ENCODE results near the gene ARL8B.
"Not testable (repeated sequence)": the region's sequence is repeated elsewhere in the genome, so short reads cannot be mapped to it uniquely, and the experiment has no call there.

The ARL8B gene

DNA sequence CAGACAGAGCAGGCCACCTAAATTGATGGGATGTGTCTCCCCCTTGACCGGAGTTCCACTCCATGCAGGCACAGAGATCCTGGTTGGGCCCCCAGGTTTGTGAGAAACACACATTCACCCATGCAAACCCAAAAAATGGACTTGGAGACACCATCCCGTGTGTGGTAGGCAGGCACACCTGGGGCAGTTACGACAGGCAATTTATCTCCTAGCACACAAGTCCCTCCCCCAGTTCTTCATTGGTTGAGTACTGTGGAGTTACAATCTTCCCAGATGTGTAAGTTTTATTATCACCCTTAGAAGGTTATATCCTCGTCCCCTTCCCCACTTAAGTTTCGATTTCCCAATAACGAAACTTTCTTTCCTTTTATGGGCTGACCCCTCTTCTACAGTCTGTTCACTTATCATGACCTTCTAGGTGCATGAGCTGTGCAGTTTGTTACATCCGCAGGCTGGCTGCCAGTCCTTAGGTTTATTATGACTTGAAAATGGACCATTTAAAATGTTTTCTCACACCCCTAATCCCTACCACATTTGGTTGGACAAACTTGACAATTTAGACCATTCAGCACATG lies 27.3 kb downstream of the ARL8B start:
- no peak for DNase-seq

DNA sequence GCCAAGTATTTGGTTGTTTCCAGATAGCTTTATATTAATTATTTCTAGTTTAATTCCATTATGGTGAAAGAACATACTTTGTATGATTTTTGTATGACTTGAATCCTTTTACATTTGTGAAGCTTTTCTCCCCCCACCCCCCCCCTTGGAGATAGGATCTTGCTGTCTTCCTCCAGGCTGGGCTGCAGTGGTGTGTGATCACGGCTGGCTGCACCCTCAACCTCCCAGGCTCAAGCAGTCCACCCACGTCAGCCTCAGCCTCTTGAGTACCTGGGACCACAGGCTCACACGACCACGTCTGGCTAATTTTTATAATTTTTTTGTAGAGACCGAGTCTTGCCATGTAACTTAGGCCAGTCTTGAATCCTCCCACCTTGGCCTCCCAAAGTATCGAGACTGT lies 29.5 kb downstream of the ARL8B start:
- DNase-seq, result no peak

DNA sequence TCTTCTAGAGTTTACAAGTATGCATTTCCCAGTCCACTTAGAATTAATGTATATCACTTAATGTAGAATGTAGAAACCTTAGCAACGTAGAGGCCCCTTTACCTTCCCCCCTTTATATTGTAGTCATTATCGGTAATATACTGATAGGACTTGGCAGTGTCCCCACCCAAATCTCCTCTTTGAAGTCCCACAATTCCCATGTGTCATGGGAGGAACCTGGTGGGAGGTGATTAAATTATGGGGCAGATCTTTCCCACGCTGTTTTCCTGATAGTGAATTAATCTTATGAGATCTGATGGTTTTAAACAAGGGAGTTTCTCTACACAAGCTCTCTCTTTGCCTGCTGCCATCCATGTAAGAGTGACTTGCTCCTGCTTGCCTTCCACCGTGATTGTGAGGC lies 31.0 kb downstream of the ARL8B start:
- no peak for DNase-seq

DNA sequence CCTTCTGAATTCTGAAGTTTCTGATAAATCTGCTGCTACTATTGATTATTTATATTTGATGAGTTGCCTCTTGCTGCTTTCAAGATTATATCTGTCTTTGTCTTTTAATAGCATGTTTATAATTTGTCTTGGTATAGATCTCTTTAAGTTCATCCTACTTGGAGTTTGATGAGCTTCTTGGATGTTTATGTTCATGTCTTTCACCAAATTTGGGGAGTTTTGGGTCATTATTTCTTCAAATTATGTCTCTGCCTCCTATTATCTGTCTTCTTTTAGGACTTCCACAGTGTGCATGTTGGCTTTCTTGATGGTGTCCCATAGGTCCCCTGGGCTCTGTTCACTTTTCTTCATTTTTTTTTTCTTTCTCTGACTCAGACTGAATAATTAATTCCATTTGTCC lies 33.1 kb downstream of the ARL8B start:
- no peak for DNase-seq

DNA sequence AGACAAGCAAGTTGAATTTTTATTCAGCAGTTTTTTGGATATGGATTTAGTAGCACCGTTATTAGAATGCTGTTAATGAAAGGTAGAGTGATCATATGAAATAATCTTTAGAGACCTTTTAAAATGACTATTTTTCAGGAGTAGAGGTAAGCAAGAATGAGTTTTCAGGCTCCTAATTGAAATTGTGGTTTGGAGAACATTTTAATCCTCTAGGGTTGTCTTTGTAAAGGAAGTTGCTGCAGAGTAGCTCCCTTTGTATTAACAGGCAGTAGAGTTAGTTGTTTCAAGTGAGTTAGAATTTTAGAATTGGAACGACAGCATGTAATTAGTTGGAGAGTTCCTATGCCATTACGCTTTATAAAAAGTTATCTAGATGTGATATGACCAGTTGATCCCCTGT lies 38.2 kb downstream of the ARL8B start:
- no peak for DNase-seq

DNA sequence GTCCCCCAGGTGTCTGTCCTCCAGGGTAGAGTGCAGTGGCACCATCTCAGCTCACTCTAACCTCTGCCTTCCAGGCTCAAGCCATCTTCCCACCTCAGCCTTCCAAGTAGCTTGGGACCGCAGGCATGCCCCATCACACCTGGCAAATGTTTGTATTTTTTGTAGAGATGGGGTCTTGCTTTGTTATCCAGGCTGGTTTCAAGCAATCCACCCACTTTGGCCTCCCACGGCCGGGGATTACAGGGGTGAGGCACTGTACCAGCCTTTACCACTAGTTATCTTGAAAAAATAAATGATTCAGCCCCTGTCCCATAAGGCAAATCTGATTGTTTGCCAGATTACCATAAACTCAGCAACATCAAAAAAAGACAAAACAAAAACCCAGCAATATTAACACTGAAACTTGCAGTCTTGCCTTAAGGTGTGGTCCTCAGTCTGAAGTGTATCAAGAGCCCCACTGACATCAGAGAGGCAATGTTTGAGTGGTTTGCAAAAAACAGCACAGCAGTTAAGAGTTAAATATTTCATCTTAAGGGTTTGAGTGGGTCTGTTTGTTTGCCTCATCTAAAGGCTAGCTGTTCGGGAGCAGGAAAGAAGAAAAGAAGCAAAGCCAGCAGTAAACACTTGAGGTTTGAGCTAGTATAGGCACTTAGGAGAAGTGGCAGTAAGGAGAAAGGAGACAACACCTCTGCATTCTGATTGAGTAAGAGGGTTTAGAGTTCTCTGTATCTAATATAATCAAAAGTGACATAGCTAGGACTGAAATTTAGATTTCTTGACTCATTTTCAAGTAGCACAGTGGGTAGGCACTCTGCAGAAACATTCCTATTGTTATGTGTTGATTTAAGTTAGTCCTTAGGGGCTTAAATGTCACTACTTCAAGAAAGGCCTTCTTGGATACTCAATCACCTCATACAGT lies 39.1 kb downstream of the ARL8B start:
- DNase-seq, result peak in 2 of 3 donors; percentile 34 to 42

DNA sequence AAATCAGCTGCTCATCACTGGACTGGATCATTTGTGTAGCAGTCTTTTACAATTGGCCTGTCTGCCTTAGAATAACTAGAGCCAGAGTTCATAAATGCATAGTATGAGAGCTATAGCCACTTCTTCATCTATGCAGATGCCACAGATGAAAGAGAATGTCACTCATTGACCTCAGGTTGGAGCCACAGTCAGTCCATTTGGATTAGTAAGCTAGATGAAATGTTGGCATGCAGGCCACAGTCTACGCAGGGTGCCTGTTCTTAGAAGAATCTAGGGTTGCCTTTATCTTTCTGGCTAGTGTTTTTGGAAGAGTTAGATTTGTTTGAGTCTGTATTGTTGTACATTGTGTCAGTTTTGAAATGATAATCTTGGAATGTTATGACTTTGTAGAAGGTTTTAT lies 40.0 kb downstream of the ARL8B start:
- no peak for DNase-seq

DNA sequence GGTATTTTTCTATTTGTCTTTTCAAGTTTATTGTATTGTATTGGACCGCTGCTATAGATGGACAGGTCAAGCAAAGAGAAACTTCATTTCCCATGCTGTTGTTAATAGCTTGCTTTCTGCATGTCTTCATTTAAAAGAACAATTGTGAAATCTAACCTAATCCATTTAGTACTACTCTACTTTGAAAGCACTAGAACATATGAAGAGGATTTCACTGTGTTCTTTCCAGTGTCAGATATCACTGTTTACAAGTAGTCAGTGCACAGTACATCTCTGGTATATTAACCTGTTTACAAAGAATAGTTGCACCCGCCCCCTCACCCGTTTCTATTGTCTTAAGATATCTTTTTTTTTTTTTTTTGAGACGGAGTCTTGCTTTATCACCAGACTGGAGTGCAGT lies 43.6 kb downstream of the ARL8B start:
- DNase-seq, result no peak

DNA sequence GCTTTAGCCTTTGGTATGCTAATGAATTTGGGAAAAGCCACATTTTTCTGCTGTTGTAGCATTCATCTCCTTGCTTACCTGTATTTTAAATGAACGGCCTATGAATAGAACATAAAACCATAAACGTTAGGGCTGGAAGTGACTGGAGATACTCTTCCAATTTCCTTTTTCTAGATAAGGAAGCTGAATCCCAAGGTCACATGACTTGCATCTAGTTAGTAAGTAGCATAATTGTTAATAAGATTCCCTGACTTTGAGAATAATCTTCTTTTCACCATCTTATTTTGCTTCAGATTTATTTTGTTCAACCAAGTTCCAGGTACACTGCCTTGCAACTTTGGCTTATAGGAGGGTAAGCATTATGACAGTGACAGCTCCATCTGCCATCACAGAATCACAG lies 44.8 kb downstream of the ARL8B start:
- DNase-seq, result no peak

DNA sequence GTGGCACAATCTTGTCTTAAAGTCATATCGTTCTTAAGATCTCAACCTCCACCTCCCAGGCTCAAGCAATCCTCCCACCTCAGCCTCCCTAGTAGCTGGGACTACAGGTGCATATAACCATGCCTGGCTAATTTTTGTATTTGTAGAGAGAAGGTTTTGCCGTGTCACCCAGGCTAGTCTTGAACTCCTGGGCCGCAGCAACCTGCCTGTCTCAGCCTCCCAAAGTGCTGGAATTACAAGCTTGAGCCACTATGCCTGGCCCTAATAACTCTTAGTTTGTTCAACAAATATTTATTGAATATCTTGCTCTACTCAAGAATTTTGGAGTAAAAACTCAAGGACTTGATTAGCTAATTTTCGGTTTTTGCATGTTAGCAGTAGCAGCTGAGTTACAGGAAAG lies 46.0 kb downstream of the ARL8B start:
- DNase-seq, result no peak

DNA sequence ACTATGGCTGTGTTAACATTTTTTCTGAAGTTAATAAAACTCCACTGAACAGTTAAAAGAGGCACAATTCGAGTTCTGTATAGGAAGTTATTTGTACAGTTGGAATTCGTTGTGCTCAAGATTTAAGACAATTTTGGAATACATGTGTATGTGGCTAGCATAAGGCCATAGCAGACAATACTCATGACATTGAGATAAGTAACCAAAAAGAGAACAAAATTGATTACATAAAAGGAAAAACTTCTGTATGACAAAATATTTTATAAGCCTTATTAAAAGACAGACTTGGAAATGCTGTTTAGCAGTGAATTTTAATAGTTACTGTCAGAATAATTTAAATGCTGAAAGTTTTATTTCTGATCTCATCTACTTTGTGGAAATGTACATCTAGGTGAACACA lies 47.7 kb downstream of the ARL8B start:
- peak in 2 of 3 donors; percentile 51 to 55 for DNase-seq

DNA sequence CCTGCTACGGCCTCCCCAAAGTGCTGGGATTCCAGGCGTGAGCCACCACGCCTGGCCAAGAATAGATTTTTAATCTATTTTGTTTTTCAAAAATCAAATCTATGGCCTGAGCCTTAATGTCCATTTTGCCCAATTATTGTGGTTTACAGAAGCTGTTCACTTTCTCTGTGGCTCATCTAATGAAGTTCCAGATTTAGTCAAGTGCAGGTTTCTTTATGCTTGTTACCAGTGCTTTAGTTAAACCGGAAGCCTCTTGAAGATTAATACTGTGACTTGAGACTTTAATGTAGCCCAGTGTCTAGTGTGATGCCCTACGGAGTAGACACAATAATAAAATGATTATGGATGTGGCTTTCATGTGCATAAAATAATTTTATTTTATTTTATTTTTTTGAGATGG lies 48.9 kb downstream of the ARL8B start:
- no peak for DNase-seq

DNA sequence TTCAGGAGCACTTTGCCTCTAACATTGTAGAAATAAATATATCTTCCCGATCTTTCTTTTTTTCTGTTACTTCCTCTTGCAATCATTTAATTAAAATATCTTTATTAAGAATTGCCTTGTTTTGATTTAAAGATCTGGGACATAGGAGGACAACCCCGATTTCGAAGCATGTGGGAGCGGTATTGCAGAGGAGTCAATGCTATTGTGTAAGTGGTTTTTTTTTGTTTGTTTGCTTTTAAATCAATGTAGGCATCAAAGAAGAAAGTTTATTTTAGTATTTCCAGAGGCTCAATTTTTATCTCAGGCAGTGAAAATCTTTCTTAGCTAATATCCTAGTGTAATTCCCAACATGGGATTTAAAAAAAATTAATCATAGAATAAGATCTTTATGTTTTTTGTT lies 49.9 kb downstream of the ARL8B start:
- no peak for DNase-seq

DNA sequence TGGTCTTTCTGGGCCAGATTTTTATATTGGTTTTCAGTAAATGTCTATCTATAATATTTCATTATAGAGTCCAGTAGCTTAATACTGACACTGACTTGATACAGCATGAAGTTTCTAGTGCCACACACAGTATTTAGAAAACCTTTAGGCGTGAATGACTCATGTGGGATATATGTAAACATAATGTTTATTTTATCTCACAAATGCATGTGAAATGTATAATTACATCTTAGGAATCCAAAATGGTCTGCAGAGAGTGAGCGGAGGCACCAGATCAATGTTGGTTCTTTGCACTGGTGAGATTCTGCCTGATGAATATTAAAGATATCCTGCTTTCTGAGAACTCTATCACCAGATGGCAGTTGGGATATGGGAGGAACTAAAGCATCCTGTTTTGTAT lies 56.9 kb downstream of the ARL8B start:
- not testable (repeated sequence) for DNase-seq

DNA sequence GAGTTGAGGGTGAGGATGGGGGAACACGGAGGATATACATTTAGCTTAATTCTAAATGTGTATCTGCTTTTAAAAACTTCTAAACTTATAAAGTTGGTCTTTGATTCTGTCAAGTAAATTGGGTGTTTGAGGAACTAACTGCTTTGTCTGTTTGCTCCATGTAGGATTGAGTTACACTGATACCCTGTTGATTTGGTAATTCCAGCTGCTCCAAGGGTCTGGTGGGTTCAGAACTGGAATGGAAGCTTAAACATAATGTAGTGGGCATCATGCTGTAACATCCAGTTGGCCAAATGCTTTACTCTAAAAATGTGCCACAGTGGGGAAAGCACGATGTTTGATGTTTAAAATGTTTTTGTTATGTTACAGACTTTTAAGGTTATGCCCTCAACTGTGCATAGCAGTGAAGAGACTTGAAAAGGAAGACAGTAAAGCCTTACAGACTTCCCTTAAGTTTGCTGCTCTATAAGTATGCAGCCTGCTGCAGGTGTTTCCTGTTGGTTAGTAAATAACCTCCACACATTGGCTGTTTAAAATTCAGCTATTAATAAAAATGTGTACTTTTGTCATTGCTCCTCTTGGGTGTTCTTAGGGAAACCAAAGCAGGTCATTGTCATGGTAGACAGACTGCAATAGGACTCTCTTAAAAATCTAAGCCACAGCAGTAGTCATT lies 59.5 kb downstream of the ARL8B start:
- DNase-seq, result no peak

DNA sequence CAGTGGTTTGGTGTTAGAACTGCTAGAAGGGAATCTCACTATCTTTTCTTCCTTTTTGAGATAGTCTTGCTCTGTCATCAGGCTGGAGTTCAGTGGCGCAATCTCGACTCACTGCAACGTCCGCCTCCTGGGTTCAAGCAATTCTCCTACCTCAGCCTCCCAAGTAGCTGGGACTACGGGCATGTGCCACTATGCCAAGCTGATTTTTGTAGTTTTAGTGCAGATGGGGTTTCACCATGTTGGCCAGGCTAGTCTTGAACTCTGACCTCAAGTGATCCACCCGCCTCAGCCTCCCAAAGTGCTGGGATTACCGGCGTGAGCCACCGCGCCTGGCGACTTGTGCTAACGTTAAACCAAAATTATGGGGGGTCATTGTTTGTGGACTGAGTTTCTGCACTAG lies 61.6 kb downstream of the ARL8B start:
- not testable (repeated sequence) for DNase-seq

DNA sequence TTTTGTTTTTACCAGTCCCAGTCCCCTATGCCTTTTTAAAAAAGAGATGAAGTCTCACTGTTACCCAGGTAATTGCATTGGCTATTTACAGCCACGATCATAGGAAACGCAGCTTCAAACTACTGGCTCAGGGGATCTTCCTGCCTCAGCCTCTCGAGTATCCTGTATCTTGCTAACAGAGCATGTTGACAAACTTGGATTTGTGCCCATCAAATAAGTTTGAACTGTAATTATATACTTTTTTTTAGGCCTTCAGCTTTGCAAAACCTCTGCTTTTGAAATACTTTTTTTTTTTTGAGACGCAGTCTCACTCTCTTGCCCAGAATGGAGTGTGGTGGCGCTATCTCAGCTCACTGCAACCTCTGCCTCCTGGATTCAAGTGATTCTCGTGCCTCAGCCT lies 62.4 kb downstream of the ARL8B start:
- DNase-seq, result no peak

DNA sequence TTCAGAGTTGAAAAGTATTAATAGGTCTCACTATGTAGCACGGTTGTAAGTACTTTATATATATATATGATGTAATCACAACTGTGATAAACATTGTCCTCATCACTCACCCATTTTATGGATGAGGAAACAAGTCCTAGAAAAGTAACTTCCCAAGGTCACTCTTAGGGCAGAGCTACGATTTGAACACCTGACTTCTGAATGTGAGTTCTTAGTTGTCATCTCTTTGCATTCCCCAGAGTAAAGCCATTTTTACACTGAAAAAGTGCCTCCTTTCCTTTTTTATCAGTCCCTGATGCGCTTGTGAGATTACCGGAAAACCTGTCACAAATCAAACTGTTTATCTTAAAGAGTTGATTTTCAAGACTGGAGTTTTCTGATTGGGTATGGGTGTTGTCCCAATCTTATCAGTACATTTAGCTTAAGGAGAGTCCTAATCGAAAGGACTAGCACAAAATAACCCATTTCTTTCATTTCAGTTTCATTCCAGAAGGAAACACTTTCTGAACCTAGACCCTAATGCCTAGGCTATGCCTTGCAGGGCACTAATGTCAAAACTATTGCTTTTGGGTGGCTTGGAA lies 63.1 kb downstream of the ARL8B start:
- DNase-seq, result no peak

DNA sequence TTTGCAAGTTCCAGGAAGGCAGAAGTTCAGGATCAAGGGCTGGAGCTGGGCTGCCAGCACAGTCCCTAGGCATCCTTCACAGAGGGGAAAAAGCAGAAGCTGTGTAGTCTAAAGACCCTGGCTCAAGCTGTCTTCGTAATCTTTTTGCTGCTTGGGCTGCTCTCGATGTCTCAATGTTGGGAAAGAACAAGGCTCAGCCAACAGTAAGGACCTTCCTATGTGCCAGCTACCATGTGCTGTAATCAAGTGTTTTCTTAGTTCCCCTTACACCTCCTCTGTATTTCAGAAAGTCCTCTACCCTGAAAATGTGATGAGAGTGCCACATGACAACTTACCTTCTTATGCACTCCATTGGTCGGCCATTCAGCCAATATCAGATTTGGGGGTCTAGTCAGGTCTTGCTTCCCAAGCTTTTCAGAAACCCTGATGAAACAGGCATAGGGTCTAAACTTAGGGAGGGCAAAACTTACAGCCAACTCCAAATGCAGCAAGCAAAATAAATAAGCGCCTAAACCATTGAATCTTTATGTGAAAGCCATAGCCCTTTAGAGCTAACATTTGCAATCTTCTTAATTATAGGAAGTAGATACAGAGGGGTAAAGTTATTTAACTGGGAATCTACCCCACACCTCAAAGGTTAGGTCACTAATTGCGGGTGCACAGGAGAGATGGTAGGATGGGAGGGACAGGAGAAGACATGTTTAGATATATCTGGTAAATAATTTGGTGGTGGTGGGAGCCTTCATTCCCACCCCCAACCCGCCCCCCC lies 64.2 kb downstream of the ARL8B start:
- DNase-seq, result peak; percentile 79 to 92 (median 89)

DNA sequence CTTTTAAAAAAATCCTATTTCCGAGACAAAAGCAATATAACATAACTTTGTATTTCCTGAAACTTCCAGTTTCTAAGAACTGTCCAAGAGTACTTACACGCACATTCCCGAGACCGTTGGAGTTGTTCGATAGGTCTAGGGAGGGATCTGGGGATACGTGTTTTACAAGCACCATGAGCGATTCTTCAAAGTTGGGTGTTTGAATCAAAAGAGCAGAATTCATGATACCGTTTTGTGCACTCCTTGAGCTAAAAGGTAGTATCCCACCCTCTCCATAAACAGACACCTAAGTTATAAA lies 64.7 kb downstream of the ARL8B start:
- peak in 1 of 3 donors; percentile 33 for DNase-seq

DNA sequence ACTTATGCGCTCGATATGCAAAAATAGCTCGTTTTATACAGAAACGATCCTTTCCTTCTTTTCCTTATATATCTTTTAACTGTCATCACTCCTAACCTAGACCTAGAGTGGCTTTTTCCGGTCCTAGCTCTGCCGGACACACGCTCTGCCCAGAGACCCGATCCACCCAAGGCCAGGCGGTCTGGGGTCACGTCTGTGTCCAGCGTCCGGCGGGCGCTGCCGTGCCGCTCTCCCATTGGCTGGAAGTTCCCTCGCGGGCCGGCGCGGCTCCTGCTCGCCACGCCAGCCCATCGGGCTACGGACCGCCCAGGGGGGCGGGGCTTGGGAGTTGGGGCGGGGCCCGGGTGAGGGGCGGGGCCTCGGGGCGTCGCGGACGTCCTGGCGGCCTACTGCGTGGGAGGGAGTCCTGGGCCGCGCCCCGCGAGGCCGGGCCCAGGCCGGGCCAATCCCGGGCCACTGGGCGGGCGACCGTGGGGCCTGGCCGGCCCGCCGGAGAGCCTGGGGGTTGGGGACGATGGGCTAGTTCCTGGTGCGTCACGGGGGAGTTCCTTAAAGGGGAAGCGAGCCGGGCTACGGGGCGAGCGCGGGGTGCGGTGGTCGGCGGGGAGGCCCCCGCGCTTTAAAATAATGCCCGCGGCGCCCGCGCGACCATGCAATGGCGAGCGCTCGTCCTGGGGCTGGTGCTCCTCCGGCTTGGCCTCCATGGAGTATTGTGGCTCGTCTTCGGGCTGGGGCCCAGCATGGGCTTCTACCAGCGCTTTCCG lies 65.2 kb downstream of the ARL8B start, which contains the start of gene EDEM1:
Gene EDEM1, plus strand, starts transcription at position 552 of the 764 bp plus-strand sequence. Its CDS starts 99 bp downstream, at position 651.
- peak; percentile 98 to 100 (median 99) for DNase-seq

DNA sequence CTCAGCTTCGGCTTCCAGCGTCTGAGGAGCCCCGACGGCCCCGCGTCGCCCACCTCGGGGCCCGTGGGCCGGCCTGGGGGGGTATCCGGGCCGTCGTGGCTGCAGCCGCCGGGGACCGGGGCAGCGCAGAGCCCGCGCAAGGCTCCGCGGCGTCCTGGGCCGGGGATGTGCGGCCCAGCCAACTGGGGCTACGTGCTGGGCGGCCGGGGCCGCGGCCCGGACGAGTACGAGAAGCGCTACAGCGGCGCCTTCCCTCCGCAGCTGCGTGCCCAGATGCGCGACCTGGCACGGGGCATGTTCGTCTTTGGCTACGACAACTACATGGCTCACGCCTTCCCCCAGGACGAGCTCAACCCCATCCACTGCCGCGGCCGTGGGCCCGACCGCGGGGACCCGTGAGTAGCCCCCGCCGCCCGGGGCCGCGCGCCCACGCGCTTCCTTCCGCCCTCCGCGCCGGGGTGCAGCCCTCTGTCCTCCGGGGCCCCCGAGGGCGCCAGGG lies 65.9 kb downstream of the ARL8B start:
- peak; percentile 72 to 87 (median 77) for DNase-seq

All from suppressor macrophage treated with lipopolysaccharide for 1 hour (primary cell).